Body of pancreas (tissue), 4 donors: ENCODE data around the gene SLC8A2. TPM values are rescaled to one million over a fixed set of nuclear protein-coding genes. Genes with fewer than 3 reads are reported as not detected.

Experiments
- ATAC-seq: fragments of 150-250 bp; one replicate; pipeline ENCODE4 v1.9.1; 2016
- DNase-seq, 4 donors: peaks; one replicate each; pipeline ENCODE4 v3.0.0-alpha.2; 2019
- H3K27ac ChIP-seq, 4 donors: fragments of 200-600 bp; sonication (generic); 1 replicate in 3 of 4; 2 replicates in 1 of 4; pipeline versions ENCODE4 v1.5.1 to v1.6.1; 2016 to 2019; ENCODE audit warnings: mild to moderate bottlenecking in 1 of 4, mixed read lengths in 1 of 4, moderate library complexity in 1 of 4
- H3K27me3 ChIP-seq, 2 donors: fragments of 200-600 bp; sonication (generic); one replicate each; pipeline ENCODE4 v1.6.0; 2016; ENCODE audit warnings: mild to moderate bottlenecking in 1 of 2
- H3K36me3 ChIP-seq, 2 donors: fragments of 200-600 bp; sonication (generic); replicated peaks in 1 of 2; 2 replicates each; pipeline ENCODE4 v1.5.1; 2016; ENCODE audit warnings: low read depth in 2 of 2; ENCODE audit not compliant: insufficient read depth in 1 of 2
- H3K4me1 ChIP-seq: fragments of 200-600 bp; sonication (generic); one replicate; pipeline ENCODE4 v1.6.0; 2016
- H3K4me3 ChIP-seq, 2 donors: fragments of 200-600 bp; sonication (generic); 1 replicate in 1 of 2; 2 replicates in 1 of 2; pipeline ENCODE4 v1.5.1; 2016 to 2019
- H3K9me3 ChIP-seq, 3 donors: fragments of 200-600 bp; sonication (generic); 1 replicate in 2 of 3; 2 replicates in 1 of 3; pipeline ENCODE4 v1.5.1; 2016
- POLR2A ChIP-seq, 3 donors: fragments of 450-650 bp; IDR thresholded peaks; one replicate each; pipeline ENCODE4 v1.6.1; 2016; ENCODE audit warnings: antibody characterized with exemption in 3 of 3, mild to moderate bottlenecking in 2 of 3
- WGBS, 2 donors: methylation state at CpG; one replicate each; pipeline ENCODE4 v1.1.5; 2017; 5-methylcytosine and 5-hydroxymethylcytosine counted together
- intact Hi-C: fragments of 100-400 bp; cut with DNase I; formaldehyde crosslinking; loops from one replicate; pipeline ENCODE4 v1.15.1; 2023
- total RNA-seq, 2 donors: library from RNA; depleted of rRNA; stranded (reverse); fragments of >200 nt; gene quantifications; one replicate each; pipeline ENCODE4 v1.1.0, GENCODE V29; 2016
- TF ChIP-seq, protein P1 (sequence below), 7 experiments: fragments of 450-650 bp in 4 of 7; fragments of 200-600 bp in 3 of 7; sonication (generic) in 3 of 7; IDR thresholded peaks; one replicate each; pipeline ENCODE4 v1.5.1; 2016 to 2019; ENCODE audit warnings: antibody characterized with exemption in 7 of 7

SLC8A2 gene
- total RNA-seq, 2 donors from 2014 or later: 8.0 to 31.6 TPM

DNA sequence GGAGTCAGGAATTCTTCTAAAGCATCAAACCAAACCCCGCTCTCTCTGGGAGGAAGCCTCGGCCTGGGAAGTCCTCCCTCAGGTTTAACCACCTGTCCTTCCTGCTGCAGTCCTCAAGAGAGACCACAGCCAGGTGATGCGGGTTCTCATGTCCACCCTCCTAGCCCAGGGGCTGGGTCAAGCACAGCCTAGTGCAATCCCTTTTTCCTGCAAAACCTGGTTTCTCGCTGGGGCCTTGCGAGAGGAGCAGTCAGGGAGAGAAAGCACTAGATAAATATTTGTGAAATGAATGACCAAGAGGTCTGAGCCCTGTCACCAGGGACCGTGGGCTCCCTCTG is 2.4 kb downstream of the SLC8A2 start:
- no peak overlapping the region for H3K27ac ChIP-seq
- ATAC-seq: no peak
- DNase-seq: no peak
- H3K4me3 ChIP-seq: no peak overlapping the region
- H3K36me3 ChIP-seq: no peaks in the 10 kb centered on the region
- no peak for TF ChIP-seq POLR2A (IDR thresholded peaks at IDR 0.05)
- TF ChIP-seq, protein P1, sequence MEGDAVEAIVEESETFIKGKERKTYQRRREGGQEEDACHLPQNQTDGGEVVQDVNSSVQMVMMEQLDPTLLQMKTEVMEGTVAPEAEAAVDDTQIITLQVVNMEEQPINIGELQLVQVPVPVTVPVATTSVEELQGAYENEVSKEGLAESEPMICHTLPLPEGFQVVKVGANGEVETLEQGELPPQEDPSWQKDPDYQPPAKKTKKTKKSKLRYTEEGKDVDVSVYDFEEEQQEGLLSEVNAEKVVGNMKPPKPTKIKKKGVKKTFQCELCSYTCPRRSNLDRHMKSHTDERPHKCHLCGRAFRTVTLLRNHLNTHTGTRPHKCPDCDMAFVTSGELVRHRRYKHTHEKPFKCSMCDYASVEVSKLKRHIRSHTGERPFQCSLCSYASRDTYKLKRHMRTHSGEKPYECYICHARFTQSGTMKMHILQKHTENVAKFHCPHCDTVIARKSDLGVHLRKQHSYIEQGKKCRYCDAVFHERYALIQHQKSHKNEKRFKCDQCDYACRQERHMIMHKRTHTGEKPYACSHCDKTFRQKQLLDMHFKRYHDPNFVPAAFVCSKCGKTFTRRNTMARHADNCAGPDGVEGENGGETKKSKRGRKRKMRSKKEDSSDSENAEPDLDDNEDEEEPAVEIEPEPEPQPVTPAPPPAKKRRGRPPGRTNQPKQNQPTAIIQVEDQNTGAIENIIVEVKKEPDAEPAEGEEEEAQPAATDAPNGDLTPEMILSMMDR (IDR thresholded peaks at IDR 0.05): no peak
- no peaks in the 10 kb centered on the region for H3K9me3 ChIP-seq
- H3K4me1 ChIP-seq: peaks cover 22% of the 10 kb centered on the region
- intact Hi-C loops: no loop called here
- WGBS, 2 donors: 18 to 26% methylated on average over 6 of the region's 6 CpGs
- H3K27me3 ChIP-seq: no peaks in the 10 kb centered on the region

DNA sequence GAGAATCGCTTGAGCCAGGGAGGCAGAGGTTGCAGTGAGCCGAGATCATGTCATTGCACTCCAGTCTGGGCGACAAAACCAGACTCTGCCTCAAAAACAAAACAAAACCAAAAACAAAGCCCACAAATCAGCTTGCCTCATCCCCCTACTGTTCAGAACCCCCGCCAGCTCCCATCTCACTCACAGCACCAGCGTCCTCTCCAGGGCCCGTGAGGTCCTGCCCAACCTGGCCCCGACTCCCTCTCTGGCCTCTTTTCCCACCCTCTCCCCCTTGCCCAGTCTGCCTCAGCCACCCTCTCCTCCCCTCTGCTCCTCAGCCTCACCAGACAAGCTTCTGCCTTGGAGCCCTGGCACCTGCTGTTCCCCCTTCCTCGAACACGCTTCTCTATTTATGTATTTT is 3.8 kb downstream of the SLC8A2 start:
- no peaks in the 10 kb centered on the region for H3K9me3 ChIP-seq
- 63 to 80% methylated on average over 9 of the region's 9 CpGs for WGBS, 2 donors
- H3K36me3 ChIP-seq: no peaks in the 10 kb centered on the region
- no peak for DNase-seq
- no peak overlapping the region for H3K4me3 ChIP-seq
- TF ChIP-seq, protein P1 (IDR thresholded peaks at IDR 0.05): no peak
- TF ChIP-seq POLR2A (IDR thresholded peaks at IDR 0.05): no peak
- H3K27ac ChIP-seq: no peak overlapping the region
- ATAC-seq: no peak
- peaks cover 22% of the 10 kb centered on the region for H3K4me1 ChIP-seq
- intact Hi-C loops: no loop called here
- H3K27me3 ChIP-seq: no peaks in the 10 kb centered on the region

DNA sequence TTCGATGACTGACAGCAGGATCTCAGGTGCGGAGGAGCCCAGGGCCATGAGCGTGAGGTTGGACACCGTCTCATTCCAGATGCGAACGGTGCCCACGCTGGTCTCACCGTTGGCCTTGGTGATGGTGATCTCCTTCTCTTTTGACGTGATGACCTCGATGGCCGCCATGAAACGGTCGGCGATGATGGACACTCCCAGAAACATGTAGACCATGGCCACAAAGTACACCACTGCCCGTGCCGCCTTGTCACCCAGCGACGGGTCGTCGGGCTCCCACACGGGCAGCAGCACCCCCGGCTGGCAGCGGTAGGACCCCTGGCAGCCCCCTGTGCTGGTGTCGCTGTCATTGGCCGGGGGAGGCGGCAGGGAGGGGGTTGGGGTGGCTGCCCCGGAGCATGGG is 5.7 kb downstream of the SLC8A2 start:
- no peaks in the 10 kb centered on the region for H3K36me3 ChIP-seq
- no peaks in the 10 kb centered on the region for H3K27me3 ChIP-seq
- no peaks in the 10 kb centered on the region for H3K9me3 ChIP-seq
- H3K27ac ChIP-seq: no peak overlapping the region
- WGBS, 2 donors: 89 to 93% methylated on average over 19 to 20 of the region's 27 CpGs
- intact Hi-C loops: no loop called here
- DNase-seq (no peak), ATAC-seq (no peak)
- TF ChIP-seq, protein P1 (IDR thresholded peaks at IDR 0.05): no peak
- no peak for TF ChIP-seq POLR2A (IDR thresholded peaks at IDR 0.05)
- no peak overlapping the region for H3K4me3 ChIP-seq
- peaks cover 7% of the 10 kb centered on the region for H3K4me1 ChIP-seq

DNA sequence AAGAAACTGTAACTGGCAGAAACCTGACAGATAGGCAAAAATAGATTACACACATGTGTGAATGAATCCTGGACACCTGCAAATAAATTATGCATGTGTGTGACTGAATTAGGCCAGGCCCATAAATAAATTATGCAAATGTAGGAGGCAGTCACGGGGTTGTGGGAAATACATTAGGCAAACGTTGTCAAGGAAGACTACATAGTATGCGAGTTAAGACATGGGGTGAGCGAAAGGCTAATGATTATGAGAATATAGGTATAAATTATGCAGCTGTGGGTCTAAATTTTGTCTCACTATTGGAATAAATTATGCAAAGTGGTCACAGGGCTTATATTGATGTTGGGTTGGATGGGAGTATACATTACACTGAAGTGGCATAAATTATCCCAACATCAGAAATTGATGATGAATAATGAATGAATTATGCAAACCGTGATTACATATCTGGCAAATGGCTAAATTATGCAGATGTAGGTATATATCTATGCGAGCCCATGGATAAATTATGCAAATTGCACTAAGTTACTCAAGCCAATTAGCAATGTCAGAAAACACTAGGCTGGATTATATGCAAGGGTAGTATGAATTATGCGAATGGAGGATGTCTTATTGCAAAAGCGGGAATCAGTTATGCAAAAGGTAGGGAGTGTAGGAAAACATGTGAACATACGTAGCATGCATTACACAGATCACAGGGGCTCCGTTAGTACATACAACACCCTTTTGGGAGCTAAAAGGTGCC is 6.8 kb downstream of the SLC8A2 start:
- H3K9me3 ChIP-seq: no peaks in the 10 kb centered on the region
- no peak for TF ChIP-seq POLR2A (IDR thresholded peaks at IDR 0.05)
- TF ChIP-seq, protein P1 (IDR thresholded peaks at IDR 0.05): no peak
- ATAC-seq: no peak
- H3K27ac ChIP-seq: no peak overlapping the region
- peaks cover 6% of the 10 kb centered on the region for H3K4me1 ChIP-seq
- 74 to 76% methylated on average over 10 of the region's 10 CpGs for WGBS, 2 donors
- no peaks in the 10 kb centered on the region for H3K36me3 ChIP-seq
- H3K4me3 ChIP-seq: no peak overlapping the region
- intact Hi-C loops: no loop called here
- H3K27me3 ChIP-seq: no peaks in the 10 kb centered on the region
- DNase-seq: no peak

DNA sequence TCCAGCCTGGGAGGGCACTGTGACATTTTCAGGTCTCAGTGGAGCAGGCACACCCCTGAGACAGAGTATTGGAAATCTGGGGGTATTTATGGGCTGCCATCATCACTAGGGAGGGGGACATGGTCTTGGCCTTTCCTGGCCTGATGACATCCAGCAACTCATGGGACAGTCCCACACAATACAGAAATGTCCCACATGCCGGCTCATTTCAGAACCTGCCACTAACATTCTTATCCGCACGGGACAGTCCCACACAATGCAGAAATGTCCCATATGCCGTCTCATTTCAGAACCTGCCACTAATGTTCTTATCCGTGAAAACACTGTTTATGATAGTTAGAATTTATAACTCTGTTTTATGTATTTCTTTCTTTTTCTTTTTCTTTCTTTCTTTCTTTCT is 9.8 kb downstream of the SLC8A2 start:
- WGBS, 2 donors: 84 to 92% methylated on average over 5 of the region's 5 CpGs
- H3K4me3 ChIP-seq: no peak overlapping the region
- no peaks in the 10 kb centered on the region for H3K27me3 ChIP-seq
- no peak for ATAC-seq
- no peaks in the 10 kb centered on the region for H3K9me3 ChIP-seq
- H3K27ac ChIP-seq: no peak overlapping the region
- TF ChIP-seq, protein P1 (IDR thresholded peaks at IDR 0.05): no peak
- no peak for TF ChIP-seq POLR2A (IDR thresholded peaks at IDR 0.05)
- H3K4me1 ChIP-seq: no peaks in the 10 kb centered on the region
- DNase-seq: no peak
- H3K36me3 ChIP-seq: no peaks in the 10 kb centered on the region
- intact Hi-C loops: no loop called here
